ENCODE data around the gene ETV2. TPM values are rescaled to one million over a fixed set of nuclear protein-coding genes. Genes with fewer than 3 reads are reported as not detected.

Gene ETV2
- total RNA-seq, 1 donor from 2014 or later = 0.45 TPM

DNA sequence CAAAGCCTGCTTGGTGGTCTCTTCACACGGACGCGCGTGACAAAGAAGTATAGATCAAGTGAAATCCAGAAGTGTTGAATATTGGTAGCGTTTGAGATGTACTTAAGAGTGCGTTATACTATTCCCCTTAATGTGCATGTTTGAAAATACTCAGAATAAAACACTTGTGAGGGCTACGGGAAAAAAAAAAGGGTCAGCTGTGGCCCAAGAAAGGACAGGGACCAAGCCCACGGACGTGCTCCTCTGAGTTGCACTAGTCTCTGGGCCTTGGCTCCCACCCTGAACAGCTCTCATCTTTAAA, 13.3 kb upstream of the ETV2 start:
- Mint-ChIP-seq H3K9me3 (ENCODE audit: unreplicated experiment) (no peaks in the 10 kb centered on the region), H3K36me3 (ENCODE audit: low read depth, unreplicated experiment) (peaks cover 3% of the 10 kb centered on the region), H3K27ac (ENCODE audit: unreplicated experiment) (peak overlapping the region; percentile 98), H3K4me3 (ENCODE audit: unreplicated experiment) (peak overlapping the region; percentile 100), H3K27me3 (ENCODE audit: low read depth, unreplicated experiment) (no peaks in the 10 kb centered on the region), H3K4me1 (ENCODE audit: low read depth, unreplicated experiment) (peaks cover 5% of the 10 kb centered on the region)
- no peak for FAIRE-seq
- Histone ChIP-seq H3K27me3 (ENCODE audit: insufficient read depth, low read length) (no peaks in the 10 kb centered on the region), H3K4me2 (ENCODE audit: low read length) (peak overlapping the region; percentile 99), H3K36me3 (ENCODE audit: insufficient read depth, low read length) (peaks cover 18% of the 10 kb centered on the region), H2AFZ (ENCODE audit: low read depth, low read length) (peak overlapping the region; percentile 69), H3K79me2 (ENCODE audit: insufficient read depth, low read length) (peaks cover 24% of the 10 kb centered on the region), H4K20me1 (ENCODE audit: insufficient read depth, low read length) (no peaks in the 10 kb centered on the region), H3K27ac (ENCODE audit: low read depth, low read length) (peak overlapping the region; percentile 53), H3K9ac (ENCODE audit: low read length) (peak overlapping the region; percentile 95), H3K9me3 (ENCODE audit: insufficient read depth, low read depth, low read length) (no peaks in the 10 kb centered on the region), H3K4me3 (ENCODE audit: insufficient read depth, low read depth, low read length) (peak overlapping the region; percentile 79), H3K4me1 (ENCODE audit: insufficient read depth, low read length) (no peaks in the 10 kb centered on the region)
- TF ChIP-seq, protein P1, sequence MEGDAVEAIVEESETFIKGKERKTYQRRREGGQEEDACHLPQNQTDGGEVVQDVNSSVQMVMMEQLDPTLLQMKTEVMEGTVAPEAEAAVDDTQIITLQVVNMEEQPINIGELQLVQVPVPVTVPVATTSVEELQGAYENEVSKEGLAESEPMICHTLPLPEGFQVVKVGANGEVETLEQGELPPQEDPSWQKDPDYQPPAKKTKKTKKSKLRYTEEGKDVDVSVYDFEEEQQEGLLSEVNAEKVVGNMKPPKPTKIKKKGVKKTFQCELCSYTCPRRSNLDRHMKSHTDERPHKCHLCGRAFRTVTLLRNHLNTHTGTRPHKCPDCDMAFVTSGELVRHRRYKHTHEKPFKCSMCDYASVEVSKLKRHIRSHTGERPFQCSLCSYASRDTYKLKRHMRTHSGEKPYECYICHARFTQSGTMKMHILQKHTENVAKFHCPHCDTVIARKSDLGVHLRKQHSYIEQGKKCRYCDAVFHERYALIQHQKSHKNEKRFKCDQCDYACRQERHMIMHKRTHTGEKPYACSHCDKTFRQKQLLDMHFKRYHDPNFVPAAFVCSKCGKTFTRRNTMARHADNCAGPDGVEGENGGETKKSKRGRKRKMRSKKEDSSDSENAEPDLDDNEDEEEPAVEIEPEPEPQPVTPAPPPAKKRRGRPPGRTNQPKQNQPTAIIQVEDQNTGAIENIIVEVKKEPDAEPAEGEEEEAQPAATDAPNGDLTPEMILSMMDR (IDR thresholded peaks at IDR 0.05; ENCODE audit: insufficient read depth, low read depth, low read length) = no peak
- no peak for TF ChIP-seq EZH2 (IDR thresholded peaks at IDR 0.05; ENCODE audit: insufficient read depth, low read length)
- DNase-seq (ENCODE audit: low read depth) = no peak

DNA sequence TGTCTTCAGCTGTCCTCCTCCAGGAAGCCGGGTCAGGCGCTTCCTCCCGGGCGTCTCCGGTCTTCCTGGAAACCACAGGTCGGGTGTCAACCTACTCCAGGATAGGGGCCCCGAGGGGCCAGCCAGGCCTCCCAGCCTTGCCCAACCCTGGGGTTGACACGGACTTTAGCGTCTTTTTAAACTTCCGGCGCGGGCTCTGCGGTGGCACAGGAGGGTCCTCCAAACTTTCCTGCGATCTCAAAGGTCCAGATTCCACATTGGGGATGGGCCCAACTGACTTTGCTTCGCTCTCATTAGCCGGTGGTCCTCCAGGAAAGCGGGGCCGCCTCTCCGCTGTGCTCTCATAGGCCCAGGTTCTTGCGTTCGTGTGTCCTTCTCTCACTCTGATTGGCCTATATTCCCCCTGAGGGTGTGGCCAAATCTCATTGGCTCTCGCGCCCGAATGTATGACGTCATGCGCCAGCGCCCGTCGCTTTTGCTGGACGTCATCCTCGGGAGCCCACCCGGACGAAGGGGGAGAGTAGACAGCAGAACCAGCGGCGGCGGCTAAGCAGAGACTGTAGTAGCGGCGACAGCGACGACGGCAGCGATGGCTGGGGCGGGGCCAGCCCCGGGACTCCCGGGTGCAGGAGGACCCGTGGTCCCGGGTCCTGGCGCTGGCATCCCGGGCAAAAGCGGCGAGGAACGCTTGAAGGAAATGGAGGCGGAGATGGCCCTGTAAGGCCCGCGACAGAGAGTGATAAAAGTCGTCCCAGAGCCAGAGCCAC, 12.8 kb upstream of the ETV2 start, which contains the start of gene RBM42:
Gene RBM42, plus strand, starts transcription at position 472 of the 767 bp plus-strand sequence. Its CDS starts 118 bp downstream, at position 590.
- Mint-ChIP-seq H3K4me1 (ENCODE audit: low read depth, unreplicated experiment) (peaks cover 5% of the 10 kb centered on the region), H3K9me3 (ENCODE audit: unreplicated experiment) (no peaks in the 10 kb centered on the region), H3K27me3 (ENCODE audit: low read depth, unreplicated experiment) (no peaks in the 10 kb centered on the region), H3K4me3 (ENCODE audit: unreplicated experiment) (peak within 1 kb of the TSS; percentile 100), H3K27ac (ENCODE audit: unreplicated experiment) (peak within 1 kb of the TSS; percentile 98), H3K36me3 (ENCODE audit: low read depth, unreplicated experiment) (peaks cover 3% of the 10 kb centered on the region)
- Histone ChIP-seq H4K20me1 (ENCODE audit: insufficient read depth, low read length) (no peaks in the 10 kb centered on the region), H3K9me3 (ENCODE audit: insufficient read depth, low read depth, low read length) (no peaks in the 10 kb centered on the region), H3K4me3 (ENCODE audit: insufficient read depth, low read depth, low read length) (peak within 1 kb of the TSS; percentile 79), H3K27ac (ENCODE audit: low read depth, low read length) (peak within 1 kb of the TSS; percentile 81), H3K9ac (ENCODE audit: low read length) (peak within 1 kb of the TSS; percentile 95), H3K36me3 (ENCODE audit: insufficient read depth, low read length) (peaks cover 19% of the 10 kb centered on the region), H3K27me3 (ENCODE audit: insufficient read depth, low read length) (no peaks in the 10 kb centered on the region), H3K4me2 (ENCODE audit: low read length) (peak within 1 kb of the TSS; percentile 99), H3K4me1 (ENCODE audit: insufficient read depth, low read length) (no peaks in the 10 kb centered on the region), H3K79me2 (ENCODE audit: insufficient read depth, low read length) (peaks cover 24% of the 10 kb centered on the region), H2AFZ (ENCODE audit: low read depth, low read length) (peak within 1 kb of the TSS; percentile 70)
- peak; percentile 95 for FAIRE-seq
- peak; percentile 98 for DNase-seq (ENCODE audit: low read depth)
- TF ChIP-seq, protein P1 (IDR thresholded peaks at IDR 0.05; ENCODE audit: insufficient read depth, low read depth, low read length) = no peak
- no peak for TF ChIP-seq EZH2 (IDR thresholded peaks at IDR 0.05; ENCODE audit: insufficient read depth, low read length)

DNA sequence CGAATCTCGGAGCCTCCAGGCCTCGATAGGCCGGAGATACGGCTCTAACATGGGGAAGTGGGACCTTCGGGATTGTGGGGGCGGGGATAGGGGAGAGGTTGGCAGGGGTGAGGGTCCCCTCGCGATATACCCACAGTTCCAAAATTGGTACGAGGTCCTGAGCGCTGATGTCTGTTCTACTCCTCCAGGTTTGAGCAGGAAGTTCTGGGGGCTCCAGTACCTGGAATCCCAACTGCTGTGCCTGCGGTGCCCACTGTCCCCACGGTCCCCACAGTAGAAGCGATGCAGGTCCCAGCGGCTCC, 12.3 kb upstream of the ETV2 start:
- Histone ChIP-seq H3K4me2 (ENCODE audit: low read length) (peak overlapping the region; percentile 99), H3K4me3 (ENCODE audit: insufficient read depth, low read depth, low read length) (peak overlapping the region; percentile 79), H3K79me2 (ENCODE audit: insufficient read depth, low read length) (peaks cover 24% of the 10 kb centered on the region), H4K20me1 (ENCODE audit: insufficient read depth, low read length) (no peaks in the 10 kb centered on the region), H3K36me3 (ENCODE audit: insufficient read depth, low read length) (peaks cover 20% of the 10 kb centered on the region), H3K9ac (ENCODE audit: low read length) (peak overlapping the region; percentile 95), H3K9me3 (ENCODE audit: insufficient read depth, low read depth, low read length) (no peaks in the 10 kb centered on the region), H3K27me3 (ENCODE audit: insufficient read depth, low read length) (no peaks in the 10 kb centered on the region), H3K27ac (ENCODE audit: low read depth, low read length) (peak overlapping the region; percentile 81), H3K4me1 (ENCODE audit: insufficient read depth, low read length) (no peaks in the 10 kb centered on the region), H2AFZ (ENCODE audit: low read depth, low read length) (peak overlapping the region; percentile 70)
- no peak for DNase-seq (ENCODE audit: low read depth)
- TF ChIP-seq, protein P1 (IDR thresholded peaks at IDR 0.05; ENCODE audit: insufficient read depth, low read depth, low read length) = no peak
- TF ChIP-seq EZH2 (IDR thresholded peaks at IDR 0.05; ENCODE audit: insufficient read depth, low read length) = no peak
- Mint-ChIP-seq H3K36me3 (ENCODE audit: low read depth, unreplicated experiment) (peaks cover 3% of the 10 kb centered on the region), H3K27me3 (ENCODE audit: low read depth, unreplicated experiment) (no peaks in the 10 kb centered on the region), H3K9me3 (ENCODE audit: unreplicated experiment) (no peaks in the 10 kb centered on the region), H3K4me1 (ENCODE audit: low read depth, unreplicated experiment) (peaks cover 5% of the 10 kb centered on the region), H3K4me3 (ENCODE audit: unreplicated experiment) (peak overlapping the region; percentile 100), H3K27ac (ENCODE audit: unreplicated experiment) (peak overlapping the region; percentile 98)
- no peak for FAIRE-seq
